ENCODE results near the gene EGLN2. TPM values are rescaled to one million over a fixed set of nuclear protein-coding genes. Genes with fewer than 3 reads are reported as not detected.
"Not testable (repeated sequence)": the region's sequence is repeated elsewhere in the genome, so short reads cannot be mapped to it uniquely, and the experiment has no call there.

Gene EGLN2
- polyA plus RNA-seq, 3 donors = 60.1 to 80.5 (median 74.4) TPM

GRCh38 chr19:40763526-40763925 lies 35.5 kb upstream of the EGLN2 start:
- DNase-seq (ENCODE audit: extremely low read depth in 1 of 11, low read depth in 9 of 11, low spot score in 4 of 11) = no peak

GRCh38 chr19:40763963-40764362 lies 35.0 kb upstream of the EGLN2 start:
- DNase-seq (ENCODE audit: extremely low read depth in 1 of 11, low read depth in 9 of 11, low spot score in 4 of 11) = no peak

- DNase-seq (ENCODE audit: extremely low read depth in 1 of 11, low read depth in 9 of 11, low spot score in 4 of 11) = not testable (repeated sequence)
These were observed 32.6 kb upstream of the EGLN2 start for GRCh38 chr19:40766385-40766784.

- no peak for DNase-seq (ENCODE audit: extremely low read depth in 1 of 11, low read depth in 9 of 11, low spot score in 4 of 11)
These were observed 30.1 kb upstream of the EGLN2 start for GRCh38 chr19:40768869-40769268.

- DNase-seq (ENCODE audit: extremely low read depth in 1 of 11, low read depth in 9 of 11, low spot score in 4 of 11) = not testable (repeated sequence)
These were observed 27.7 kb upstream of the EGLN2 start for GRCh38 chr19:40771101-40771862.

GRCh38 chr19:40774916-40775631 lies 23.9 kb upstream of the EGLN2 start, which contains the start of gene MIA:
MIA (plus strand) TSS chr19:40775521; CDS start chr19:40775543, 22 bp downstream.
- DNase-seq (ENCODE audit: extremely low read depth in 1 of 11, low read depth in 9 of 11, low spot score in 4 of 11) = no peak

GRCh38 chr19:40775632-40776022 lies 23.4 kb upstream of the EGLN2 start:
- DNase-seq (ENCODE audit: extremely low read depth in 1 of 11, low read depth in 9 of 11, low spot score in 4 of 11) = no peak

- no peak for DNase-seq (ENCODE audit: extremely low read depth in 1 of 11, low read depth in 9 of 11, low spot score in 4 of 11)
These were observed 22.6 kb upstream of the EGLN2 start for GRCh38 chr19:40776364-40776763.

- DNase-seq (ENCODE audit: extremely low read depth in 1 of 11, low read depth in 9 of 11, low spot score in 4 of 11) = peak; percentile 80 to 95 (median 90)
These were observed 21.9 kb upstream of the EGLN2 start for GRCh38 chr19:40776932-40777644.

- DNase-seq (ENCODE audit: extremely low read depth in 1 of 11, low read depth in 9 of 11, low spot score in 4 of 11) = no peak
These were observed 21.4 kb upstream of the EGLN2 start for GRCh38 chr19:40777645-40777936.

GRCh38 chr19:40777937-40778705 lies 20.9 kb upstream of the EGLN2 start, which contains the start of gene RAB4B:
RAB4B (plus strand) TSS chr19:40778247; CDS start chr19:40778376, 129 bp downstream.
- peak; percentile 98 to 100 (median 100) for DNase-seq (ENCODE audit: extremely low read depth in 1 of 11, low read depth in 9 of 11, low spot score in 4 of 11)

- no peak for DNase-seq (ENCODE audit: extremely low read depth in 1 of 11, low read depth in 9 of 11, low spot score in 4 of 11)
These were observed 20.2 kb upstream of the EGLN2 start for GRCh38 chr19:40778706-40779284.

- DNase-seq (ENCODE audit: extremely low read depth in 1 of 11, low read depth in 9 of 11, low spot score in 4 of 11) = no peak
These were observed 18.4 kb upstream of the EGLN2 start for GRCh38 chr19:40780582-40780981.

GRCh38 chr19:40781140-40781539 lies 17.9 kb upstream of the EGLN2 start:
- DNase-seq (ENCODE audit: extremely low read depth in 1 of 11, low read depth in 9 of 11, low spot score in 4 of 11) = no peak

- DNase-seq (ENCODE audit: extremely low read depth in 1 of 11, low read depth in 9 of 11, low spot score in 4 of 11) = no peak
These were observed 15.3 kb upstream of the EGLN2 start for GRCh38 chr19:40783711-40784110.

- not testable (repeated sequence) for DNase-seq (ENCODE audit: extremely low read depth in 1 of 11, low read depth in 9 of 11, low spot score in 4 of 11)
These were observed 14.8 kb upstream of the EGLN2 start for GRCh38 chr19:40784146-40784545.

- no peak for DNase-seq (ENCODE audit: extremely low read depth in 1 of 11, low read depth in 9 of 11, low spot score in 4 of 11)
These were observed 13.5 kb upstream of the EGLN2 start for GRCh38 chr19:40785526-40785925.

GRCh38 chr19:40786060-40787037 lies 12.6 kb upstream of the EGLN2 start:
- no peak for DNase-seq (ENCODE audit: extremely low read depth in 1 of 11, low read depth in 9 of 11, low spot score in 4 of 11)

All from renal cortex interstitium (tissue), 11 donors.